GM20431 (cell line): ENCODE results near the gene UBQLNL.

Experiments used
- in situ Hi-C: fragments of 300-500 bp; cut with MseI, MboI; formaldehyde crosslinking; loops from one replicate; pipeline ENCODE4 v1.15.0; 2020; ENCODE audit warnings: low sequenced_read_pairs; ENCODE audit not compliant: unreplicated experiment

The UBQLNL gene

GRCh38 chr11:5516599-5516998, at the start of gene UBQLNL:
TSS of gene UBQLNL (minus strand) at chr11:5516699. CDS start at chr11:5516441, 258 bp downstream.
- in situ Hi-C loops, result no loop called here

- in situ Hi-C loops, result no loop called here
Observed at GRCh38 chr11:5564259-5565019, 47.9 kb upstream of the UBQLNL start.

- in situ Hi-C loops, result no loop called here
Observed at GRCh38 chr11:5557751-5558150, 41.3 kb upstream of the UBQLNL start.

- in situ Hi-C loops, result no loop called here
Observed at GRCh38 chr11:5556596-5557188, 40.2 kb upstream of the UBQLNL start.

- in situ Hi-C loops, result no loop called here
Observed at GRCh38 chr11:5553343-5553742, 36.8 kb upstream of the UBQLNL start.

GRCh38 chr11:5550440-5551095, 34.1 kb upstream of the UBQLNL start:
- in situ Hi-C loops, result no loop called here

GRCh38 chr11:5548440-5548839, 31.9 kb upstream of the UBQLNL start, which contains the start of gene OR52H1:
TSS of gene OR52H1 (minus strand) at chr11:5548540. CDS start at chr11:5545505, 3,035 bp downstream.
- in situ Hi-C loops, result no loop called here

- in situ Hi-C loops, result no loop called here
Observed at GRCh38 chr11:5547982-5548381, 31.5 kb upstream of the UBQLNL start.

GRCh38 chr11:5546457-5546856, 30.0 kb upstream of the UBQLNL start:
- in situ Hi-C loops, result no loop called here

- in situ Hi-C loops, result no loop called here
Observed at GRCh38 chr11:5541427-5541826, 24.9 kb upstream of the UBQLNL start.

GRCh38 chr11:5536482-5536881, 20.0 kb upstream of the UBQLNL start:
- in situ Hi-C loops, result no loop called here

- in situ Hi-C loops, result no loop called here
Observed at GRCh38 chr11:5534046-5534445, 17.5 kb upstream of the UBQLNL start.

- in situ Hi-C loops, result no loop called here
Observed at GRCh38 chr11:5531053-5531831, 14.7 kb upstream of the UBQLNL start.

- in situ Hi-C loops, result no loop called here
Observed at GRCh38 chr11:5528495-5528894, 12.0 kb upstream of the UBQLNL start.

GRCh38 chr11:5527716-5528115, 11.2 kb upstream of the UBQLNL start:
- in situ Hi-C loops, result no loop called here

- in situ Hi-C loops, result no loop called here
Observed at GRCh38 chr11:5524756-5525155, 8.3 kb upstream of the UBQLNL start.

GRCh38 chr11:5522308-5522707, 5.8 kb upstream of the UBQLNL start:
- in situ Hi-C loops, result no loop called here

- in situ Hi-C loops, result no loop called here
Observed at GRCh38 chr11:5521540-5521939, 5.0 kb upstream of the UBQLNL start.

GRCh38 chr11:5514841-5515240, 1.7 kb downstream of the UBQLNL start:
- in situ Hi-C loops, result no loop called here

GRCh38 chr11:5509803-5510202, 6.7 kb downstream of the UBQLNL start, which contains the start of gene UBQLN3:
TSS of gene UBQLN3 (minus strand) at chr11:5509957. CDS start at chr11:5509558, 399 bp downstream.
- in situ Hi-C loops, result no loop called here
